Ishikawa (cell line): Measurements from ENCODE around the gene TBCA.

Source experiments
- CEBPB ChIP-seq: IDR thresholded peaks from 2 replicates; pipeline ENCODE4 v1.6.1; 2012
- EGR1 ChIP-seq: IDR thresholded peaks from 2 replicates; pipeline ENCODE4 v1.6.1; 2012
- EP300 ChIP-seq: IDR thresholded peaks from 2 replicates; pipeline ENCODE4 v1.6.1; 2012; ENCODE audit warnings: borderline replicate concordance
- FOXM1 ChIP-seq: IDR thresholded peaks from 2 replicates; pipeline ENCODE4 v1.6.1; 2012; ENCODE audit warnings: low read depth, borderline replicate concordance
- NFIC ChIP-seq: IDR thresholded peaks from 2 replicates; pipeline ENCODE4 v1.6.1; 2012
- RAD21 ChIP-seq: IDR thresholded peaks from 2 replicates; pipeline ENCODE4 v1.6.1; 2012; ENCODE audit warnings: low read depth
- TAF1 ChIP-seq: IDR thresholded peaks from 2 replicates; pipeline ENCODE4 v1.6.1; 2012; ENCODE audit warnings: low read depth, mild to moderate bottlenecking
- TCF12 ChIP-seq: IDR thresholded peaks from 2 replicates; pipeline ENCODE4 v1.6.1; 2012; ENCODE audit warnings: low read depth
- TEAD4 ChIP-seq: IDR thresholded peaks from 2 replicates; pipeline ENCODE4 v1.6.1; 2012
- YY1 ChIP-seq: IDR thresholded peaks from 2 replicates; pipeline ENCODE4 v1.6.1; 2012; ENCODE audit warnings: low read depth
- ZBTB7A ChIP-seq: IDR thresholded peaks from 2 replicates; pipeline ENCODE4 v1.6.1; 2012; ENCODE audit warnings: low read depth
- TF ChIP-seq, protein P1 (sequence below): IDR thresholded peaks from 2 replicates; pipeline ENCODE4 v1.6.1; 2012; ENCODE audit warnings: low read depth, mild to moderate bottlenecking
- TF ChIP-seq, protein P2 (sequence below): IDR thresholded peaks from 2 replicates; pipeline ENCODE4 v1.6.1; 2012
- TF ChIP-seq, protein P3 (sequence below): IDR thresholded peaks from 2 replicates; pipeline ENCODE4 v1.6.1; 2012

Gene TBCA

DNA sequence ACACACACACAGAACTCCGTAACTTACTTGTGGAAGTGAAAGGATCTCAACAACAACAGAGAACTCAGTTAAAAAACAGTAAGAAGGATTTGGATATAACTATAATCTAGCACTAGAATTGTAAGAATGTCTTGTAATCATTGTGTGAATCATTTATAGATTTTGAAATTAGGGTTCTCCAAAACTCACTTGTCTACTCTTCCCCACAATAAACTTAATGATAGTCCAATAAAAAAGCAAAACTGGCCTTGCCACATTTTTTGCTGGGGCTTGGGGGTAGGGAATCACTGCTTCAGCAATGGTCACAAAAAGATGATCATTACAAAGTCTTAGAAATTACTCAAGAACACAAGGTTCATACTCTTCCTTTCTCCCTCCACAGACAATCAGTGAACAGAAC is 8.8 kb downstream of the TBCA start:
- TF ChIP-seq RAD21 (no peak), EP300 (no peak), ZBTB7A (no peak)
- TF ChIP-seq, protein P1, sequence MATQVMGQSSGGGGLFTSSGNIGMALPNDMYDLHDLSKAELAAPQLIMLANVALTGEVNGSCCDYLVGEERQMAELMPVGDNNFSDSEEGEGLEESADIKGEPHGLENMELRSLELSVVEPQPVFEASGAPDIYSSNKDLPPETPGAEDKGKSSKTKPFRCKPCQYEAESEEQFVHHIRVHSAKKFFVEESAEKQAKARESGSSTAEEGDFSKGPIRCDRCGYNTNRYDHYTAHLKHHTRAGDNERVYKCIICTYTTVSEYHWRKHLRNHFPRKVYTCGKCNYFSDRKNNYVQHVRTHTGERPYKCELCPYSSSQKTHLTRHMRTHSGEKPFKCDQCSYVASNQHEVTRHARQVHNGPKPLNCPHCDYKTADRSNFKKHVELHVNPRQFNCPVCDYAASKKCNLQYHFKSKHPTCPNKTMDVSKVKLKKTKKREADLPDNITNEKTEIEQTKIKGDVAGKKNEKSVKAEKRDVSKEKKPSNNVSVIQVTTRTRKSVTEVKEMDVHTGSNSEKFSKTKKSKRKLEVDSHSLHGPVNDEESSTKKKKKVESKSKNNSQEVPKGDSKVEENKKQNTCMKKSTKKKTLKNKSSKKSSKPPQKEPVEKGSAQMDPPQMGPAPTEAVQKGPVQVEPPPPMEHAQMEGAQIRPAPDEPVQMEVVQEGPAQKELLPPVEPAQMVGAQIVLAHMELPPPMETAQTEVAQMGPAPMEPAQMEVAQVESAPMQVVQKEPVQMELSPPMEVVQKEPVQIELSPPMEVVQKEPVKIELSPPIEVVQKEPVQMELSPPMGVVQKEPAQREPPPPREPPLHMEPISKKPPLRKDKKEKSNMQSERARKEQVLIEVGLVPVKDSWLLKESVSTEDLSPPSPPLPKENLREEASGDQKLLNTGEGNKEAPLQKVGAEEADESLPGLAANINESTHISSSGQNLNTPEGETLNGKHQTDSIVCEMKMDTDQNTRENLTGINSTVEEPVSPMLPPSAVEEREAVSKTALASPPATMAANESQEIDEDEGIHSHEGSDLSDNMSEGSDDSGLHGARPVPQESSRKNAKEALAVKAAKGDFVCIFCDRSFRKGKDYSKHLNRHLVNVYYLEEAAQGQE = no peak

DNA sequence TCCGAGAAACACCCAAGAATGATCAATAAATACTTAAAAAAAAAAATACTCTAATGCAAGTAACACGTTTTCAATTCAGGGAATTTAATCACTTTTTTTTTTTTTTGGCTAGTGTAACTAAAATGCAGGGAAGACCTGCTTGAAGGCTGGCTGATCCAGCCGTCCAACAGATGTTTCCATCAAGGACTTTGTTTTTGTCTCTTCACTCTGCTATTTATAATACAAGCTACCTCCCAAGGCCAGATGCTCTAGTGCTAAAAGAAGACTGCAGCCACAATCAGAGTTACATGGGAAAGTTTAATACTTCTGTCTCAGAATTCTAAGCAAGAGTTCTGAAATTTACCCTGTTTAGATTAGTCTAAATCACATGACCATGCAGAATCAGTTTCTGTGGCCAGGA is 14.5 kb downstream of the TBCA start:
- no peak for TF ChIP-seq FOXM1

DNA sequence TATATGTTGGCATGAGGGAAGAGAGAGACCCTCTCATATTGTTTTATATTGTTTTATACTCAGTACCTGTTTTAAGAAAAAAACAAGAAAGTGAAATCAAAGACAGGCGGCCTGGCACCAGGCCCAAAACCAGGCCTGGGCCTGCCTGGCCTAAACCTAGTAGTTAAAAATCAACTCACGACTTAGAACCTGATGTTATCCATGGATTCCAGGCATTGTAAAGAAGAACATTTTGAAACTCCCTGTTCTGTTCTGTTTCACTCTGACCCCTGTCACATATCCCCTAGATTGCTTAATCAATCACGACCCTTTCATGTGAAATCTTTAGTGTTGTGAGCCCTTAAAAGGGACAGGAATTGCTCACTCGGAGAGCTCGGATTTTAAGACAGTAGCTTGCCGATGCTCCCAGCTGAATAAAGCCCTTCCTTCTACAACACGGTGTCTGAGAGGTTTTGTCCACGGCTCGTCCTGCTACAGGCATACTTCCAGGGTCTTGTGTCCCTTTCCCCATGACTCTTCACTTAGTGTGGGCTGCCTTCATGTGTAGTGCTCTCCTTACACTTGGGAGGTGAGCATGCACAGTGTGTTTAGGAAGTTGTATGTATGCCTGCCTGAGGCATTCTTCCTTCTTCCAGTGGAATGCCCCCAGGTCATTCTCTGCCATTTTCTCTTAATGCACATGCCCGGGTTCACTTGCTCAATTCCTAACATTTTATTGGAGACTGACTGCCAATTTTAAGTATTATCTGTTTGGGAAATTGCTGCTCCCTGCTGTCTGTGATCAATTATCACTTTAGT is 17.8 kb downstream of the TBCA start:
- TF ChIP-seq FOXM1 = no peak
- TF ChIP-seq YY1 = no peak
- TF ChIP-seq TCF12 = no peak
- TF ChIP-seq TEAD4 = no peak
- TF ChIP-seq NFIC = no peak

DNA sequence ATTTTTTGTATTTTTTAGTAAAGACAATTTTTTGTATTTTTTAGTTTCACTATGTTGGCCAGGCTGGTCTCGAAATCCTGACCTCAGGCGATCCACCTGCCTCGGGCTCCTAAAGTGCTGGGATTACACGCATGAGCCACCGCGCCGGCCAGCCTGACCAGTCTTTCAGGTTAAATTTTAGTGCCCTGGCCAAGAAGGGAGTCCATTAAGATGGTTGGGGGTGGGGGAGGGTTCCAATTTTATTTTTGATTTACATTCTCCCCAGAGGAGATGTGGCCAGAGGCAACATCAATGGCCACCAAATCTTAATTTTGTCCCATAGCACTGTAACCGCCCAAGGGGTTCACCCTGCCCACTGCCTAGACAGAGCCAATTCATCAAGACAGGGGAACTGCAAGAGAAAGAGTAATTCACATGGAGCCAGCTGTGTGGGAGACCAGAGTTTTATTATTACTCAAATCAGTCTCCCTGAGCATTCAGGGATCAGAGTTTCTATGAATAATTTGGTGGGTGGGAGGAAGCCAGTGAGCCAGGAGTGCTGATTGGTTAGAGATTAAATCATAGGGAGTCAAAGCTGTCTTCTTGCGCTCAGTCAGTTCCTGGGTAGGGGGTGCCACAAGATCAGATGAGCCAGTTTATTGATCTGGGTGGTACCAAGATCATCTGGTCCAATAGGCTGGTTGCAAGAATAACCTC is 24.7 kb downstream of the TBCA start:
- TF ChIP-seq YY1 (no peak), NFIC (peak; percentile 61; the same call in 1 of the 2 replicates)
- TF ChIP-seq, protein P1 = no peak

DNA sequence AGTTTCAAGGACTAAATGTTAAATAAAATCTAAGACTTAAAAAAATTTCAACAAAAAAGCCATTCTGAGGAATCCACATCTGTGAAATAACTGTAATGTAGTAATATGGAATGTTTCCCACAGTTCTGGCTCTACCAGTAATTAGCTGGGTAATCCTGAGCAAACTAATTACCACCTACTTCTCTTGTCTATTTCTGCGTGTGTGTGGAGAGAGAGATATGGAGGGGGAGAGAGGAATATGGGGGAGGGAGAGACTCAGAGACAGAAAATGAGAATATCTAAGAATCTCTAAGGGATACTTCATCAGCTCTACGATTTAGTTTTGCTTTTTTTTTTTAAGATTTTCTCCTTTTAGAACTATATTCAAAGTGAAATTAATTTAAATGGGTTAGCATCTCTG is 28.0 kb downstream of the TBCA start:
- no peak for TF ChIP-seq CEBPB
- TF ChIP-seq EGR1 = no peak
- TF ChIP-seq YY1 = no peak
- no peak for TF ChIP-seq NFIC
- TF ChIP-seq, protein P2, sequence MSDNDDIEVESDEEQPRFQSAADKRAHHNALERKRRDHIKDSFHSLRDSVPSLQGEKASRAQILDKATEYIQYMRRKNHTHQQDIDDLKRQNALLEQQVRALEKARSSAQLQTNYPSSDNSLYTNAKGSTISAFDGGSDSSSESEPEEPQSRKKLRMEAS = no peak
- no peak for TF ChIP-seq RAD21
- TF ChIP-seq, protein P3, sequence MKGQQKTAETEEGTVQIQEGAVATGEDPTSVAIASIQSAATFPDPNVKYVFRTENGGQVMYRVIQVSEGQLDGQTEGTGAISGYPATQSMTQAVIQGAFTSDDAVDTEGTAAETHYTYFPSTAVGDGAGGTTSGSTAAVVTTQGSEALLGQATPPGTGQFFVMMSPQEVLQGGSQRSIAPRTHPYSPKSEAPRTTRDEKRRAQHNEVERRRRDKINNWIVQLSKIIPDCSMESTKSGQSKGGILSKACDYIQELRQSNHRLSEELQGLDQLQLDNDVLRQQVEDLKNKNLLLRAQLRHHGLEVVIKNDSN = no peak
- TF ChIP-seq TAF1 = no peak

DNA sequence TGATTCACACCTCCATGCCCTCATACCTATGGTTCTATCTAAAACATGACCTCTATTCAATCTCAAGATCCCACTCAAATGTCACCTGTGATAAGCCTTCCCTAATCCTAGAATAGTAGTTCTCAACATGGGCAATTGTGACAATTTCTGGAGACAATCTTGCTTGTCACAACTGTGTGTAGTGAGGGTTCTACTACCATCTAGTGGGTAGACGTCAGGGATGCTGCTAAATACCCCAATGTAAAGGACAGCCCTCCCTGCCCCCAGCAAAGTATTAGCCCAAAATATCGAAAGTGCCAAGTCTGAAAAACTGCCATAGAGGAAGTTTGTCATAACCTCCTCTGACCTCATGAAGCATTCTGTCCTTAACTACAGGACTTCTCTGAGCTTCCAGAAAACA is 32.0 kb downstream of the TBCA start:
- TF ChIP-seq ZBTB7A (no peak), TCF12 (no peak)
- TF ChIP-seq, protein P3 = no peak
- TF ChIP-seq, protein P2 = no peak

DNA sequence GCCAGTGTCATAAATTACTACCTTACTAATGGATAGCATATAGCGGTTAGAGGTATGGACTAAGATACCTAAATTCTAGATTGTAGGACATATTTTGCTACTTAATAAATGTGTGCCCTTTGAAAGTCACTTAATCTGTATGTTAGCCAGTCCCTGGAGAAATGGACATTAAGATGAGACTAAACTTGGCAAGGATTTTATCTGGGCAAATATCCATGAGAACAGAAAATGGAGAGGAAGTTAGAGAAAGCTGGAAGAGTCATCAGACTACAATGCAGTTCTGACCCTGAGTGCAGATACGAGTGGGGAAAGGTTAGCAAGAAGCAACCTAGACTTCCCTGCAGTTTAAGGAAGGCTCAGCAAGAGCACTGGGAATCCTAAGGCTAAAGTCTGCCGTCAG is 33.0 kb downstream of the TBCA start:
- TF ChIP-seq EGR1 (no peak), TEAD4 (no peak), TAF1 (no peak), TCF12 (no peak), ZBTB7A (no peak), YY1 (no peak)
- TF ChIP-seq, protein P3 = no peak
- TF ChIP-seq, protein P1 = no peak
